ENCODE data around the gene FARP2. TPM values are rescaled to one million over a fixed set of nuclear protein-coding genes. Genes with fewer than 3 reads are reported as not detected.

The FARP2 gene
- total RNA-seq, 1 experiment from 2014 or later: 59.0 TPM

DNA sequence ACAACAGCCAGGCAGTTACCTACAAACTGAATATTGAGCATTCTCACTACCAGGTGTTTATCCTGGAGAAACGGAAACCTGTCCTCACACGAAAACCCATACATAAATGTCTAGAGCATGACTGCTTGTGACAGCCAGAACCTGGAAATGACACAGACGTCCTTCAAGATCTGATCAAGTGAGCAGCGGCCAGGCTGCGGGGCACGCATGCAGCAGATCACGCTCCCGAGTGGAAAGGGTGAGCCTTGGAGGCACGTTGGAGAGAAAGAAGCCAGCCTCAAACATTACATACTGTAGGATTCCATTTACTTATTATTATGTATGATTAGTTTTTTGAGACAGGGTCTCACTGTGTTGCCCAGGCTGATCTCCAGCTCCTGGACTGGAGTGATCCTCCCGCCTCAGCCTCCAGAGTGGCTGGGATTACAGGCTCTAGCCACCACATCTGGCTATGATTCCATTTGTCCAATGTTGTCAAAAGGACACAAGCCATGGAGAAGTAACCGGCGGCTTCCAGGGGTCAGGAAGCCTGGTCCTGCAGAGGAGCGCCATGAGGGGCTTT lies 175.2 kb downstream of the FARP2 start:
- DNase-seq: no peak

DNA sequence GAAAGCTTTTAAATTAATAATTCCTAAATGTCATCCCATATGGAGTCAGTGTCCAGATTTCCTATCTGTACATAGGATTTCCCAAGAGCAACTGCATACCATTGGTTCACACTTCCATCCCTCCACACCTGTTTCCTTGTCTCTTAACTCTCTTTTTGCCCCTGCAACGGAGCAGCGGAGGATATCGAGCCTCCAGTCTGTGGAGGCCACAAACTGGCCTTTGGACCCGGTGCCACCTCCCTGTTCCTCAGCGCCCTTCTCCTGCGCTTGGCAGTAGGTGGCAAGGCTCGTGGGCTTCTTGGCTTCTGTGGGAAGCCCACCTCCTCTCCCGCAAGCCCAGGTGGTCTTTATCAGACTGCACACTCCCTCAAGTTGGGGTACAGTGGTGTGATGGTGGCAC lies 176.1 kb downstream of the FARP2 start:
- H3K27ac Mint-ChIP-seq (ENCODE audit: unreplicated experiment): no peak overlapping the region
- H3K4me3 Mint-ChIP-seq (ENCODE audit: low read depth, unreplicated experiment): no peak overlapping the region
- H3K9me3 Mint-ChIP-seq (ENCODE audit: low read depth, unreplicated experiment): no peaks in the 10 kb centered on the region
- no peaks in the 10 kb centered on the region for H3K4me1 Mint-ChIP-seq (ENCODE audit: low read depth, unreplicated experiment)
- peaks cover 40% of the 10 kb centered on the region for H3K27me3 Mint-ChIP-seq (ENCODE audit: unreplicated experiment)
- no TSS peak for BruUV-seq (replicated peaks)
- intact Hi-C loops (cut with micrococcal nuclease; ENCODE audit: unreplicated experiment): no loop called here
- TF ChIP-seq, protein P1, sequence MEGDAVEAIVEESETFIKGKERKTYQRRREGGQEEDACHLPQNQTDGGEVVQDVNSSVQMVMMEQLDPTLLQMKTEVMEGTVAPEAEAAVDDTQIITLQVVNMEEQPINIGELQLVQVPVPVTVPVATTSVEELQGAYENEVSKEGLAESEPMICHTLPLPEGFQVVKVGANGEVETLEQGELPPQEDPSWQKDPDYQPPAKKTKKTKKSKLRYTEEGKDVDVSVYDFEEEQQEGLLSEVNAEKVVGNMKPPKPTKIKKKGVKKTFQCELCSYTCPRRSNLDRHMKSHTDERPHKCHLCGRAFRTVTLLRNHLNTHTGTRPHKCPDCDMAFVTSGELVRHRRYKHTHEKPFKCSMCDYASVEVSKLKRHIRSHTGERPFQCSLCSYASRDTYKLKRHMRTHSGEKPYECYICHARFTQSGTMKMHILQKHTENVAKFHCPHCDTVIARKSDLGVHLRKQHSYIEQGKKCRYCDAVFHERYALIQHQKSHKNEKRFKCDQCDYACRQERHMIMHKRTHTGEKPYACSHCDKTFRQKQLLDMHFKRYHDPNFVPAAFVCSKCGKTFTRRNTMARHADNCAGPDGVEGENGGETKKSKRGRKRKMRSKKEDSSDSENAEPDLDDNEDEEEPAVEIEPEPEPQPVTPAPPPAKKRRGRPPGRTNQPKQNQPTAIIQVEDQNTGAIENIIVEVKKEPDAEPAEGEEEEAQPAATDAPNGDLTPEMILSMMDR (IDR thresholded peaks at IDR 0.05; ENCODE audit: unreplicated experiment): no peak
- no peaks in the 10 kb centered on the region for H3K36me3 Mint-ChIP-seq (ENCODE audit: insufficient read depth, unreplicated experiment)
- DNase-seq: no peak
- CTCF ChIA-PET: no interaction called here

More for the DNA sequence above, 175.2 kb downstream of the FARP2 start:
- H3K4me3 Mint-ChIP-seq (ENCODE audit: low read depth, unreplicated experiment): no peak overlapping the region
- peaks cover 48% of the 10 kb centered on the region for H3K27me3 Mint-ChIP-seq (ENCODE audit: unreplicated experiment)
- no peak overlapping the region for H3K27ac Mint-ChIP-seq (ENCODE audit: unreplicated experiment)
- intact Hi-C loops (cut with micrococcal nuclease; ENCODE audit: unreplicated experiment): no loop called here
- H3K36me3 Mint-ChIP-seq (ENCODE audit: insufficient read depth, unreplicated experiment): no peaks in the 10 kb centered on the region
- BruUV-seq (replicated peaks): no TSS peak
- peaks cover 4% of the 10 kb centered on the region for H3K4me1 Mint-ChIP-seq (ENCODE audit: low read depth, unreplicated experiment)
- TF ChIP-seq, protein P1 (IDR thresholded peaks at IDR 0.05; ENCODE audit: unreplicated experiment): no peak
- H3K9me3 Mint-ChIP-seq (ENCODE audit: low read depth, unreplicated experiment): no peaks in the 10 kb centered on the region
- CTCF ChIA-PET: no interaction called here

DNA sequence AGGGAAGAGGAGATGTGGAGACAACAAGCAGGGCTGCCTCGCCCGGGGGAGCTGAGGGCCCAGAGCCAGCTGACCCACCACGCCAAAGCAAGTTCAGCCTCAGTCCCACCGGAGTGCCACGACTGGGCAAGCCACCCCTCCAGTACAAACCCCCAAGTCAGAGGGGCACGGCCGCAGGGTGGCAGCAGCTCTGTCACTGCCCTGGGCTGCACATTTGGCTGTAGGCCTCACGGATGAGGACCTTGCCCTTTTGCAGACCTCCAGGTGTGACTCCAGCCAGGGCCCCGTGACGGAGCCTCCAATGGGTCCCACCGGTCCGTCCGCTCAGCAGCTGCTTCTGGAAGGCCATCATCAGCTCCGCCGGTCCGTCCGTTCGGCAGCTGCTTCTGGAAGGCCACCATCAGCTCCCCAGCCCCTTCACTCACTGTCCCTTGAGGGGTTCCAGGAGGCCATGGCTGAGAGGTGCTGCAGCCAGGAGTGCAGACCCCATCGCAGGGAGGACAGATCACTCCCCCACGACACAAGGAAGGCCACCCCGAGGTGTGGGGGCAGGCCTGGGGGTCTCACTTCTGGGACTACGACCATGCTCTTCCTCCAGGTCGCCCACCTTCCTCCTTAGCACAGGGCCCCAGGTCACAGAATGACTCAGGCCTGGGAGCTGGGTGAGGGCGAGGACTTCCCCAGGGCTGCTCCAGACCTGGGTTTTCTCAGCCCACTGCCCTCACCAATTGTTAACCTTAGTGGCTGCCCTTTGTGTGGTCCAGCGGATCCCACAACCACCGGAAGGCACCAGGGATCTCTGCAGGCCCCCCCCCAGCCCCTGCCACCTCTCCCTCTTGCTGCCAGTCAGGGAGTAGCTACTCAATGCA lies 176.9 kb downstream of the FARP2 start:
- no TSS peak for BruUV-seq (replicated peaks)
- intact Hi-C loops (cut with micrococcal nuclease; ENCODE audit: unreplicated experiment): no loop called here
- Mint-ChIP-seq H3K4me1 (ENCODE audit: low read depth, unreplicated experiment) (no peaks in the 10 kb centered on the region), H3K27me3 (ENCODE audit: unreplicated experiment) (peaks cover 41% of the 10 kb centered on the region), H3K9me3 (ENCODE audit: low read depth, unreplicated experiment) (no peaks in the 10 kb centered on the region), H3K4me3 (ENCODE audit: low read depth, unreplicated experiment) (no peak overlapping the region), H3K36me3 (ENCODE audit: insufficient read depth, unreplicated experiment) (no peaks in the 10 kb centered on the region), H3K27ac (ENCODE audit: unreplicated experiment) (no peak overlapping the region)
- TF ChIP-seq, protein P1 (IDR thresholded peaks at IDR 0.05; ENCODE audit: unreplicated experiment): no peak
- CTCF ChIA-PET: interaction anchor here (0.6 kb wide), 1 partner anchor 12 kb away, joined by 5 read pairs; no protein-coding TSS in a partner anchor
- DNase-seq: no peak

DNA sequence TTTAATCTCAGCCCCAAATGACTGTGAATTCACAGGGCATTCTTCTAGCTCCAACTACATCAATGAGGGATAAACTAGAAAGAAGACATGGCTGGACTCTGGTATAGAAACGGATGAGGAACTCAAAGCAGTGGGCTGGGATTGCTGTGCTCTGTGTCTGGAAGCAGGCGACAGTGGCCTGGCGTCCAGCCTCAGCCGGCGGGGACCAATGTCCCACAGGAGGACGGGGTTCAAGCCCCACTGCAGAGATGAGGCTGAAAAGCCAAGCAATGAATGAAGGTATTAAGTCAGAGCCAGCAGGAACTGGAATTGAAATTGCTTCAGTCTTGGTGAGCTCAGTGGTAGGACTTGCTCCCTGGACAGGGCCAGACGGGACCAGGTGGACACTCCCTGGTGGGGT lies 178.2 kb downstream of the FARP2 start:
- TF ChIP-seq, protein P1 (IDR thresholded peaks at IDR 0.05; ENCODE audit: unreplicated experiment): no peak
- BruUV-seq (replicated peaks): no TSS peak
- H3K9me3 Mint-ChIP-seq (ENCODE audit: low read depth, unreplicated experiment): no peaks in the 10 kb centered on the region
- no peaks in the 10 kb centered on the region for H3K36me3 Mint-ChIP-seq (ENCODE audit: insufficient read depth, unreplicated experiment)
- no peak overlapping the region for H3K4me3 Mint-ChIP-seq (ENCODE audit: low read depth, unreplicated experiment)
- H3K4me1 Mint-ChIP-seq (ENCODE audit: low read depth, unreplicated experiment): no peaks in the 10 kb centered on the region
- DNase-seq: no peak
- CTCF ChIA-PET: no interaction called here
- peaks cover 43% of the 10 kb centered on the region for H3K27me3 Mint-ChIP-seq (ENCODE audit: unreplicated experiment)
- intact Hi-C loops (cut with micrococcal nuclease; ENCODE audit: unreplicated experiment): no loop called here
- H3K27ac Mint-ChIP-seq (ENCODE audit: unreplicated experiment): no peak overlapping the region

Measured in Calu3 (cell line).